Mesenchymal stem cell (in vitro differentiated cells and primary cell): Measurements from ENCODE around the gene EMC8.

Experiments
- DNase-seq: peaks from one replicate; pipeline ENCODE4 v3.0.0-alpha.2; 2013
- H2AFZ ChIP-seq: one replicate; pipeline ENCODE4 v1.6.1; 2013; ENCODE audit warnings: low read depth, mild to moderate bottlenecking, control low read depth, inconsistent platforms, low read length, moderate library complexity
- H2AK5ac ChIP-seq: 2 replicates; pipeline ENCODE4 v1.6.1; 2013; ENCODE audit warnings: low read length, moderate library complexity, mild to moderate bottlenecking, inconsistent platforms; ENCODE audit not compliant: severe bottlenecking
- H2BK120ac ChIP-seq: one replicate; pipeline ENCODE4 v1.6.1; 2013; ENCODE audit warnings: low read depth, mild to moderate bottlenecking, inconsistent platforms, low read length, moderate library complexity
- H2BK12ac ChIP-seq, 2 experiments: one replicate each; pipeline ENCODE4 v1.6.1; 2013; ENCODE audit warnings: inconsistent platforms in 2 of 2, low read length in 2 of 2, mild to moderate bottlenecking in 2 of 2, moderate library complexity in 2 of 2, control low read depth in 1 of 2
- H2BK15ac ChIP-seq: one replicate; pipeline ENCODE4 v1.6.1; 2013; ENCODE audit warnings: mild to moderate bottlenecking, low read depth, inconsistent platforms; ENCODE audit not compliant: poor library complexity, severe bottlenecking
- H2BK5ac ChIP-seq: 2 replicates; pipeline ENCODE4 v1.6.1; 2013; ENCODE audit warnings: low read depth, mild to moderate bottlenecking, low read length, control low read depth, inconsistent platforms; ENCODE audit not compliant: poor library complexity, severe bottlenecking
- H3K14ac ChIP-seq, 2 experiments: one replicate each; pipeline ENCODE4 v1.6.1; 2013; ENCODE audit warnings: inconsistent platforms in 2 of 2, low read length in 2 of 2, control low read depth in 1 of 2, mild to moderate bottlenecking in 1 of 2, moderate library complexity in 1 of 2
- H3K18ac ChIP-seq, 2 experiments: one replicate each; pipeline ENCODE4 v1.6.1; 2013; ENCODE audit warnings: inconsistent platforms in 2 of 2, low read length in 2 of 2, control low read depth in 1 of 2, low read depth in 1 of 2, mild to moderate bottlenecking in 1 of 2
- H3K23ac ChIP-seq, 2 experiments: one replicate each; pipeline ENCODE4 v1.6.1; 2013; ENCODE audit warnings: inconsistent platforms in 2 of 2, low read length in 2 of 2, mild to moderate bottlenecking in 2 of 2, moderate library complexity in 2 of 2, control low read depth in 1 of 2
- H3K27ac ChIP-seq: 2 replicates; pipeline ENCODE4 v1.5.1; 2013; ENCODE audit warnings: mild to moderate bottlenecking, moderate library complexity, low read length, control low read depth, inconsistent platforms; ENCODE audit not compliant: poor library complexity, severe bottlenecking
- H3K27me3 ChIP-seq, 2 experiments: 2 replicates each; pipeline versions ENCODE4 v1.6.1 to v1.7.0; 2013; ENCODE audit warnings: low read length in 2 of 2, mild to moderate bottlenecking in 2 of 2, moderate library complexity in 2 of 2, control low read depth in 1 of 2, inconsistent platforms in 1 of 2; ENCODE audit not compliant: control insufficient read depth in 1 of 2, insufficient read depth in 1 of 2
- H3K36me3 ChIP-seq, 2 experiments: 2 replicates each; pipeline versions ENCODE4 v1.6.1 to v1.7.0; 2013; ENCODE audit warnings: low read length in 2 of 2, control low read depth in 1 of 2, inconsistent platforms in 1 of 2, low read depth in 1 of 2, mild to moderate bottlenecking in 1 of 2; ENCODE audit not compliant: insufficient read depth in 2 of 2, control insufficient read depth in 1 of 2
- H3K4ac ChIP-seq, 2 experiments: one replicate each; pipeline ENCODE4 v1.6.1; 2013; ENCODE audit warnings: inconsistent platforms in 2 of 2, low read length in 2 of 2, mild to moderate bottlenecking in 2 of 2, moderate library complexity in 2 of 2, control low read depth in 1 of 2, low read depth in 1 of 2
- H3K4me1 ChIP-seq: 2 replicates; pipeline ENCODE4 v1.6.1; 2013; ENCODE audit warnings: low read depth, low read length, control low read depth; ENCODE audit not compliant: control insufficient read depth, insufficient read depth
- H3K4me2 ChIP-seq: 2 replicates; pipeline ENCODE4 v1.6.1; 2013; ENCODE audit warnings: low read length, mild to moderate bottlenecking, inconsistent platforms; ENCODE audit not compliant: poor library complexity, severe bottlenecking
- H3K4me3 ChIP-seq, 2 experiments: 2 replicates each; pipeline versions ENCODE4 v1.5.1 to v1.7.0; 2013; ENCODE audit warnings: low read length in 2 of 2, mild to moderate bottlenecking in 2 of 2, control low read depth in 1 of 2, low read depth in 1 of 2; ENCODE audit not compliant: insufficient read depth in 1 of 2
- H3K79me1 ChIP-seq: replicated peaks from 2 replicates; pipeline ENCODE4 v1.6.1; 2013; ENCODE audit warnings: mild to moderate bottlenecking, control low read depth, low read length, inconsistent platforms; ENCODE audit not compliant: poor library complexity, severe bottlenecking
- H3K9ac ChIP-seq: 2 replicates; pipeline ENCODE4 v1.7.0; 2013; ENCODE audit warnings: mild to moderate bottlenecking, low read length, moderate library complexity
- H3K9me3 ChIP-seq: 2 replicates; pipeline ENCODE4 v1.7.0; 2013; ENCODE audit warnings: mild to moderate bottlenecking, low read length; ENCODE audit not compliant: control insufficient read depth
- H4K8ac ChIP-seq: one replicate; pipeline ENCODE4 v1.6.1; 2013; ENCODE audit warnings: inconsistent platforms, mild to moderate bottlenecking, low read length, moderate library complexity
- H4K91ac ChIP-seq: one replicate; pipeline ENCODE4 v1.6.1; 2013; ENCODE audit warnings: mild to moderate bottlenecking, low read length, inconsistent platforms
- WGBS: methylation state at CpG from one replicate; pipeline ENCODE4 v1.1.7; 2013; ENCODE audit warnings: mixed read lengths; 5-methylcytosine and 5-hydroxymethylcytosine counted together

EMC8 gene

DNA sequence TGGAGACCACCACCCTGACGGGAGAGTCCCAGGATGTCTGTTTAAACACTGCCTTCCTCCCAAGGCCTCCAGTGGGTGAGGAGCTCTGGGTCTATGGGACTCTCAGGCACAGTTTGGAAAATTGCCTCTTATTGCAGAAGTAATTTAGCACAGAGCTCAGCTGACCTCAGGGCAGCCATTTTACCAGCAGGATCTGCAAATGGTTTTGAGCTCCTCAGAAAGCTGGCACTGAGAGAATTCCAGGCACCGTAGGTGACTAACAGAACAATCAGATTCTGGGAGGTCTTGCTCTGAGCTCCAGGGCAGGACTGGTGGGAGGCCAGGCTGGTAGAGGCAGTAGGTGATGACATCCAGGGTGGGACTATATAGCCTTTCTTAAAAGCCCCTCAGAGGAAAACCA, 31.1 kb downstream of the EMC8 start:
- no peak overlapping the region for H3K23ac ChIP-seq

DNA sequence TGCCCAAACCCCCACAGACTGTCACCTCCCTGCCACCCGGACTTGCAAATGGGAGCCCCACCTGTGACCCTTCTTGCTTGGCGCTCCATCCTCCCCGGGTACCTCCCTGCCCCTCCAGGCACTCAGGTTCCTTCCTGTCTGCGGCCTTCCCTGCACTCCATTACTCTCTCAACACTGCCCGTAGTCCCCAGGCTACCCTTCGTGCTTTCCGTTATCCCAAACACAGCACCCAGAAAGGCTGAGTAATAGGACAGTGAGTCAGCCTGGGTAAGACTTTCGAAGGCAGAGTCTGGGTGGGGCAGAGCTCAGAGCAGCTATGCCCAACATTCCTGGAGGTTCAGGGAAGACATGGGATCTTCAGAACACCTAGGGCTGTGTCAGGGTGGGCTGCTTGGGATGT, 31.8 kb downstream of the EMC8 start:
- Histone ChIP-seq H3K14ac (peak overlapping the region in 1 of 2 experiments; percentile 6), H3K27ac (no peak overlapping the region), H3K79me1 (no peaks in the 10 kb centered on the region), H3K36me3 (peaks cover 4 to 9% of the 10 kb centered on the region in 2 experiments), H3K4ac (no peak overlapping the region), H4K8ac (peak overlapping the region; percentile 25), H2BK12ac (peak overlapping the region in 1 of 2 experiments; percentile 17), H3K27me3 (peaks cover 5 to 13% of the 10 kb centered on the region in 2 experiments), H2AK5ac (no peak overlapping the region), H3K23ac (no peak overlapping the region), H4K91ac (no peak overlapping the region), H2BK5ac (no peak overlapping the region), H3K18ac (peak overlapping the region in 1 of 2 experiments; percentile 46), H2BK15ac (no peak overlapping the region), H2BK120ac (no peak overlapping the region), H3K9me3 (no peaks in the 10 kb centered on the region), H2AFZ (no peak overlapping the region), H3K4me1 (peaks cover 16% of the 10 kb centered on the region), H3K4me2 (no peak overlapping the region), H3K9ac (peak overlapping the region; percentile 72), H3K4me3 (no peak overlapping the region)
- DNase-seq: peak; percentile 90
- WGBS: 11% methylated on average over 8 of the region's 8 CpGs

More for the DNA sequence above, 31.1 kb downstream of the EMC8 start:
- H3K14ac ChIP-seq: no peak overlapping the region
- H3K27me3 ChIP-seq: peaks cover 0 to 7% of the 10 kb centered on the region in 2 experiments
- H3K27ac ChIP-seq: no peak overlapping the region
- no peak overlapping the region for H2BK120ac ChIP-seq
- peak overlapping the region; percentile 33 for H2BK15ac ChIP-seq
- no peak overlapping the region for H3K4ac ChIP-seq
- DNase-seq: no peak
- 96% methylated on average over 2 of the region's 2 CpGs for WGBS
- no peak overlapping the region for H3K4me2 ChIP-seq
- peak overlapping the region; percentile 37 for H4K91ac ChIP-seq
- peaks cover 12% of the 10 kb centered on the region for H3K4me1 ChIP-seq
- H2BK12ac ChIP-seq: peak overlapping the region in 1 of 2 experiments; percentile 74
- H2BK5ac ChIP-seq: no peak overlapping the region
- H3K9ac ChIP-seq: peak overlapping the region; percentile 18
- peak overlapping the region; percentile 46 for H2AK5ac ChIP-seq
- no peaks in the 10 kb centered on the region for H3K9me3 ChIP-seq
- no peak overlapping the region for H2AFZ ChIP-seq
- H3K36me3 ChIP-seq: peaks cover 4 to 9% of the 10 kb centered on the region in 2 experiments
- H3K4me3 ChIP-seq: no peak overlapping the region
- H3K18ac ChIP-seq: peak overlapping the region; percentile 32 to 48
- no peaks in the 10 kb centered on the region for H3K79me1 ChIP-seq
- peak overlapping the region; percentile 47 for H4K8ac ChIP-seq

DNA sequence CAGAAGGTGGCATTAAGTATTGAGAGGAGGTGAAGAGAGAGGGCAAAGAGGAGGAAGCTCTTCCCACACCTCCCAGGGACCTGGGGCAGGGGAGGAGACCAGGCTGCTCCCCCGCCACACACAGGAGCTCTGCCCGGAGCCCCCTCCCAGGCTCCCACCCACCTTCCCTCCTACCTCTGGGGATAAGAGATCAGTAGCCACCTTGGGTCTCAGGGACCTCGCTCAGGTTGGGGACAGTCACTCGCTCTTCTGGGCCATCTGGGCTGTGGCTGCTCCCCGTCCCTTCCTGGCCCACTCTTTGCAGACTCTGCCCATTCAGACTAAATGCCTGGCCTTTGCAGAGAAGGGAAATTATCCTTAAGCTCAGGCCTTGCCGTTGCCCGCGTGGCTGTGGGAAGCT, 33.6 kb downstream of the EMC8 start:
- H2BK12ac ChIP-seq: no peak overlapping the region

DNA sequence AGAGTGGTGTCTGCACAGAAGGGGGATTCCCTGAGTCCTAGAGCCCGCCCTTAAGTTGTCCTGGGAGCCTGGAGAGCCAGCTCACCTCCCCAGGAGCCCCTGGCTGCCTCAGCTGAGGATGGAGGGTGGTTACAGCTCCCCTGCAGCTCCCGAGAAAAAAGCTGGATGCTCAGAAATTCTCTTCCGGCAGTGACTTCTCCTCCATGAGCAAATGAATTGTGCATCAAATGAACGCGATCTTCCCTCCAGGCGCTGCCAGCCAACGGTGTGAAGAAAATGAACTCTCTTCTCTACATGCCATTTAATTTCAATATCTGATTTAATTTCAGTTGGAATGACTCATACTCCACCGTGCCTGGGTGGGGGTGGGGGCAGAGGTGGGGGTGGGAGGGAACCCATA, 34.1 kb downstream of the EMC8 start:
- no peak overlapping the region for H2BK12ac ChIP-seq
- no peak overlapping the region for H3K27ac ChIP-seq
- no peak overlapping the region for H3K23ac ChIP-seq
- H3K27me3 ChIP-seq: peaks cover 18 to 20% of the 10 kb centered on the region in 2 experiments
- no peaks in the 10 kb centered on the region for H3K36me3 ChIP-seq
- no peak overlapping the region for H4K91ac ChIP-seq
- no peak overlapping the region for H3K4me3 ChIP-seq
- no peak overlapping the region for H2AFZ ChIP-seq
- WGBS: 86% methylated on average over 8 of the region's 8 CpGs
- H4K8ac ChIP-seq: no peak overlapping the region
- no peak overlapping the region for H2BK120ac ChIP-seq
- H3K4me1 ChIP-seq: peaks cover 16% of the 10 kb centered on the region
- no peak overlapping the region for H3K9ac ChIP-seq
- H3K4ac ChIP-seq: no peak overlapping the region
- no peak overlapping the region for H3K18ac ChIP-seq
- DNase-seq: no peak
- no peak overlapping the region for H2BK15ac ChIP-seq
- no peak overlapping the region for H3K14ac ChIP-seq
- no peak overlapping the region for H3K4me2 ChIP-seq
- H2AK5ac ChIP-seq: no peak overlapping the region
- no peaks in the 10 kb centered on the region for H3K79me1 ChIP-seq
- no peaks in the 10 kb centered on the region for H3K9me3 ChIP-seq
- H2BK5ac ChIP-seq: no peak overlapping the region

More for the DNA sequence above, 33.6 kb downstream of the EMC8 start:
- Histone ChIP-seq H2BK120ac (no peak overlapping the region), H3K18ac (no peak overlapping the region), H2AK5ac (no peak overlapping the region), H3K4ac (no peak overlapping the region), H3K9ac (no peak overlapping the region), H3K4me2 (no peak overlapping the region), H3K9me3 (no peaks in the 10 kb centered on the region), H3K14ac (no peak overlapping the region), H2BK15ac (no peak overlapping the region), H3K27ac (no peak overlapping the region), H4K8ac (peak overlapping the region; percentile 42), H4K91ac (no peak overlapping the region), H3K23ac (no peak overlapping the region), H3K36me3 (peaks cover 0 to 4% of the 10 kb centered on the region in 2 experiments), H3K4me1 (peaks cover 16% of the 10 kb centered on the region), H3K79me1 (no peaks in the 10 kb centered on the region), H3K4me3 (no peak overlapping the region), H2AFZ (no peak overlapping the region), H2BK5ac (no peak overlapping the region), H3K27me3 (peaks cover 15 to 17% of the 10 kb centered on the region in 2 experiments)
- WGBS: 90% methylated on average over 8 of the region's 8 CpGs
- no peak for DNase-seq
